ENCODE results near the gene ADRB2.
"Not testable (repeated sequence)": the region's sequence is repeated elsewhere in the genome, so short reads cannot be mapped to it uniquely, and the experiment has no call there.

Gene ADRB2

DNA sequence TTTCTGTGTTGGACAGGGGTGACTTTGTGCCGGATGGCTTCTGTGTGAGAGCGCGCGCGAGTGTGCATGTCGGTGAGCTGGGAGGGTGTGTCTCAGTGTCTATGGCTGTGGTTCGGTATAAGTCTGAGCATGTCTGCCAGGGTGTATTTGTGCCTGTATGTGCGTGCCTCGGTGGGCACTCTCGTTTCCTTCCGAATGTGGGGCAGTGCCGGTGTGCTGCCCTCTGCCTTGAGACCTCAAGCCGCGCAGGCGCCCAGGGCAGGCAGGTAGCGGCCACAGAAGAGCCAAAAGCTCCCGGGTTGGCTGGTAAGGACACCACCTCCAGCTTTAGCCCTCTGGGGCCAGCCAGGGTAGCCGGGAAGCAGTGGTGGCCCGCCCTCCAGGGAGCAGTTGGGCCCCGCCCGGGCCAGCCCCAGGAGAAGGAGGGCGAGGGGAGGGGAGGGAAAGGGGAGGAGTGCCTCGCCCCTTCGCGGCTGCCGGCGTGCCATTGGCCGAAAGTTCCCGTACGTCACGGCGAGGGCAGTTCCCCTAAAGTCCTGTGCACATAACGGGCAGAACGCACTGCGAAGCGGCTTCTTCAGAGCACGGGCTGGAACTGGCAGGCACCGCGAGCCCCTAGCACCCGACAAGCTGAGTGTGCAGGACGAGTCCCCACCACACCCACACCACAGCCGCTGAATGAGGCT lies at the start of gene ADRB2:
TSS of gene ADRB2 (plus strand) at position 559 of the 686 bp plus-strand sequence. CDS start 221 bp downstream, outside the sequence.
- DNase-seq: peak; percentile 74 to 90

DNA sequence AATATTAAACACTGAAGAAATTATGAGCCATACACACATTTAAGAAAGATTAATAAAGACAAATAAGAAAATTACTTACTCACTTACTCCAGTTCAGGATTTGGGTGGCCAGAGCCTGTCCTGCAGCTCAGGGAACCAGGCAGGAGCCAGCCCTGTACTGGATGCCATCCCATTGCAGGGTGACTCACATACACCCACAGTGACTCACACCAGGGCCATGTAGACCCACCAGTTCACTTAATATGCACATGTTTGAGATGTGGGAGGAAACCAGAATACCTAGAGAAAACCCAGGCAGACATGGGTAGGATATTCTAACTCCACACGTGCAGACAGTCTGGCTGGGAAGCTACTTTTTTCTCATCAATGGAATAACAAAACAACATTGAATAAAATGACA lies 49.6 kb upstream of the ADRB2 start:
- DNase-seq: no peak

DNA sequence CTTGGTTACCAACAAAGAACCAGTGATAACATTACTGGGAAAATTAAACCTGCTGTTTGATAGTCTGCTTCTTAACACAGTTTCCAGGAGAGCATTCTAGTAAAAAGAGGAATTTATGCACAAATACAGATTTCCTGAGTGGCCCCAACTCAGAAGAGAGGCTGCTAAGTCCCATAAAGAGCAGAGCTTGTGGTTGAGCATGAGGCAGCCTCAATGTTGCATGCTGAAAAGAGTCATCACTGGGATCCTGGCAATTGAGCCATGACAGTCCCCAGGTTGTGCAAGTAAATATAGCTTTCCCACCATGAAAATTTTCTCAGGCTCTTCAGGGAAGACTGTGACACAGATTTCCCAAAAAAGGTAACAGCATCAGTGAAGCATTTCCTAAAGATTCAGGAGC lies 47.5 kb upstream of the ADRB2 start:
- no peak for DNase-seq

DNA sequence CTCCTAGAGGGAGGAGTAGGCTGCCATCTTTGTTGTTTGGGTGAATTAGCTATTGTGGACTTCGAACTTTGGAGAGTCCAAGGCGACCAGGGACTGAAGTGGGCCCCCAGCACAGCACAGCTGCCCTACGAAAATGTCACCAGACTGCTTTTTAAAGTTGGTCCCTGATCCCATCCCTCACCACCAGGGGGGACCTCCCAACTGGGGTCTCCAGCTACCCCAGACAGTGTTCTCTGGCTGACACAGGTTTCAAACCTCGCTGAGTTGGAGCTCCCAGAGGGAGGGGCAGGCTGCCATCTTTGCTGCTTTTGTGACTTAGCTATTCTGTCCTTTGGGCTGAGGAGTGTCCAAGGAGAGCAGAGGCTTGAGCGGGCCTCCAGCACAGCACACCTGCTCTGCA lies 45.7 kb upstream of the ADRB2 start:
- no peak for DNase-seq

DNA sequence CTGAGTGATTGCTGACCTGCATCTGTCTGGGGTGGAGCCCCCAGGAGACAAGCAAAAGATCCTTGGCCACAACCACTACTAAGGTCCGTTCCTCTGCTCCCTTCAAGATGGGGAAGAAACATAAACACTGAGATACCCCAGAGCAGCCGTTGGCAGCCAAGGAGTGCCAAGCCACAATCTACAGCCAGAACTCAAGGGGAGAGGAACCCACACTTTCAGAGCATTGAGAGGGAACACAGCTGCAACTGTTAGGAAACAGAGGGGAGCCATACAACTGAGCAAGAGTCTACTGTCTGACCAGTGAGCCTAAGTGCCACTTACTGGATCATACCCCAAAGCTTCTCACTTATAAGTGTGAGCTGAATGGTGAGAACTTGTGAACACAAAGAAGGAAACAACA lies 44.6 kb upstream of the ADRB2 start:
- no peak for DNase-seq

DNA sequence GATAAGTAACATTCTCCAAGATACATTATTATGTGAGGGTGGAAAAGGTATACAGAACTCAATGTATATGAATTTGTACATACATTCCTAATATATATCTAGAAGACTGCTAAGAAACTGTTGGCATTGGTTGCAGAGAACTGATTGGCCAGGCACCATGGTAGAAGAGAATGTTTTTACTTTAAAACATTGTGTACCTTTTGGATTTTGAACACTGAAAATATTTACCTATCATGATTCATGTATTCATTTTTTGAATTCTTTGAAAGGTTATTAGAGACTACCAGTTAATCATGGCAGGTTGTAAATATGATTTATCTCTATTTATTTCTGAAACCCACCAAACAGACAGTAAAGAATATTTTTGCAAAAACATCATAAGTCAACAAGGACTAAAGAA lies 41.2 kb upstream of the ADRB2 start:
- no peak for DNase-seq

DNA sequence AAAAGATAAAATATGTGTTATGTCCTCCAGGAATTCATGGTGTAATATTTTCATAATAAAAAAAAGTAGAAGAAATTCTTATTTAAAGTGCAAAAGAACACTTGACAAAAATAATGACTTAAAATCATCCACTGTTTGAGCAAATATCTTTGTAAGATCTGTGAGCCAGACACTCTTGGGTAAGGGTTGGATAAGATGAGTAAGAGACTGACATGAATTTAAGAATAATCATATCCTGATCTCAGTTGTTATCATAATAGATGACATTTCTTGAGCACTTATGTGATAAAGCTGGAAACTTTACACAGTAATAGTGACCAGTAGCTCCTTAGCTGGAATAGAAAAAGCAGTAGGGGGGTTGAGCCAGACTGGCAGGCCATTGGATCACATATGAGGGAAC lies 40.0 kb upstream of the ADRB2 start:
- DNase-seq: no peak

DNA sequence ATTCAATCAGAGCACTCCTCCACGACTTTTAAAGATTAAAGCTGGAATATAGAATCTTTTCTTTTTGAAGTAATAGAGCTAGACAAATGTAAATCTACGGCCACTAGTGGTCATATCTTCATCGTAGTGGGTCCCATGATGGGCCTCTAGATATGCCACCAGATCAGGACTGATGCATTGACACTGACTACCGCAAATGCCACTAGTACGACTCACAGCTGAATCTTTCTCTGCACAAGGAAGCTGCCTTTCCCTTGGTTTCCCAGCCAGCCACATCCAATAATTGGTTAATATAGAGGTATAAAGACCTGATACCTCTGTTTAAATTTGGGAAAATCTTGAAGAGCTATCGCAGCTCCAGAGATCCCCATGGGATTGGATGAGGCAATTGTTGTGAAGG lies 37.8 kb upstream of the ADRB2 start:
- no peak for DNase-seq

DNA sequence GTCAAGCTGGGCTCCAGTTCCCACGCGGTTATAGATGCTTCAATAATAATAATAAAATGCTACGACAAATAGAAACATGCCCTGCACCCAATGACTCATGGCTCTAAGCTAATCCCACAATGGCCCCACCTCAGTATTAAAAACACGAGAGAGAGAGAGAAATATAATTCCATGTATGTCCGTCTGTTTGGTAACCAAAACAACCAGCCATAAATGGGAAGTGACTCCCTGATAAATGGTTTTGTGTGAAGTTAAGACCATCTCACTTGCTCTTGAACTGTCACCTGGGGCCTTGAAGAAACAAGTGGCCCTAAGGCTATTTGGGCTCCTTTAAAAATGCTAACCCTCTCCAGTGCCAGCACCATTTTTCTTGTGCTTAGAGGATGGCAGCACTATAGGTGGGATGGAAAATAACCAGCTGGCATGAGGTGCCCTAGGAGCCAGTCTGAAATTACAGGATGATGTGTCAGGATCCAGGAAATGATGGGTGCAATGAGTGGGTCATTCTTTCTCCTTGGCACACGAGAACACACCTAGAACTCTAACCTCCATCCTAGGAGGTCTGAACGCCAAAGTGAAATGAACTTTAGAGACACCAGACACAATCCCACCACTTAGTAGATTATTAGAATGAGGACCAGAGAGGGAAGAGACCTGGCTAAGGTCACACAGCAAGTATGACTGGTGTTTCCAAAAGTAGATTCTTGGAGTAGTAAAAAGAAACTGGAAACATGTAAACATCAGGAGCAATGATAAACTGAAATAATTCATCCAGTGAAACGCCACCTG lies 35.7 kb upstream of the ADRB2 start:
- DNase-seq: no peak

DNA sequence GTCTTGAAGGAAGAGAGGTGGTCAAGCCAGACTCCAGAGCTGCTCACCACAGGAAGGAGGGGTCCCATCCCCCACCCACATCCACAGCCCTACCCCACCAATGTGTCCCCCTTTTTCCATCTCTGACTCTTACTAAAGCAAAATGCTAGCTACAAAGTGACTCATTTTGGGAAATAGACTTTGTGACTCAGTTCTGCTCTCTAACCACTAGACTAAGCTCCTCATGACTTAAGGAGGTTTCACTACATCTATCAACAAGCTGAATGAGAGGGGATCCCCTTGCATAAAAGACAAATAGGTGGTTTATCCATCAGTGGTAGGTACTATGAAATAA lies 35.1 kb upstream of the ADRB2 start:
- no peak for DNase-seq

DNA sequence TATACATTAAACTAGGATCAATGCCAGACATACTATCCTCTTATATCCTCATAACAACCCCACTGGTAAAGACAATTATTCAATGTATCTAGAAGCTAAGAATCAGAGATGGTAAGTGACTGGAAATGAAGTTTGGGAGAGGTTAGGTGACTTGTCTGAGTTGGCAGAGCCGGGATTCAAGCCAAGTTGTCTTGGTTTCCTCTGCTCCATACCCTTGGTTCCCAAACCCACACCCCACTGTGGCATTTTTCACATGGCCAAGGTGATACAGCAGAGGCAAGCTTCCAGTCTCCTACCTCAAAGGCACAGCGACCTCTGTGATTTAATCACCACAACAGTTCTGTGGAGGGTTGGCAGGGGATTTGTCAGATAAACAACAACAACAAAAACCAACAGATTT lies 34.7 kb upstream of the ADRB2 start:
- DNase-seq: no peak

DNA sequence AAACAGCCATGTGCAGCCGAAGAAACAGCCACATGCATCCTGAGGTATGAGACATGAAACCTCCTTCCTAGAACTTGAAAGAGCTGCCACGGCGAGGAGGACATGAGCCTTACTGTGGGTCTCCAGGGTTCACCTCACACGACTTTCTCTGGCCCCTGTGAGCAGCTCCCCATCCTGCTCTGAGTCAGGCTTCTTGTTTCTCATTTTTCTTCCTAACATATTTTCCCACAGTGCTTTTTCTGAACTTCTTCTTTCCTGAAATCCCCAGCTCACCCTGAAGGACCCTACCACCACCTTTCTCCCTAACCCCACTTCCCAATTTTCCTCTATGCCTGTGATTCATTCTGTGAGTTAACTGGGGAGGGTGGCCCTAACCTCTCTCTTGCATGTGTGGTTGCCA lies 33.7 kb upstream of the ADRB2 start:
- DNase-seq: no peak

DNA sequence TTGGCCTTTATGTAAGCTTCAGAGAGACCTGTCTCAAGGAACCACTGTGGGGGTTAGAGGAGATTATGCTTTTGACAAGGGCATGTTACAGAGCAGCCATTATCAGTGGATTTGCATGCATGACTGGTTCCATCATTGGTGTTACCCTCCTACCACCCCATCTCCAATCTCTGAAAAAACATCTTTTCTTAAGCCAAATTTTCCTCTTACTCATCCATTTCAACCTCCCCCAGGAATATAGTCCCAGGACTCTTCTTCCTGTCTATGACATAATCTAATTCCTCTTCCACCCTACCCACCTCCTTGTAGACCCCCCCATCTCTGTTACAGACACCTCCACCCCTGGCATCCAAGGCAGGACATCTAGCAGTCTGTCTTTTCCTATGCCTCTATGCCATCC lies 33.1 kb upstream of the ADRB2 start:
- no peak for DNase-seq

DNA sequence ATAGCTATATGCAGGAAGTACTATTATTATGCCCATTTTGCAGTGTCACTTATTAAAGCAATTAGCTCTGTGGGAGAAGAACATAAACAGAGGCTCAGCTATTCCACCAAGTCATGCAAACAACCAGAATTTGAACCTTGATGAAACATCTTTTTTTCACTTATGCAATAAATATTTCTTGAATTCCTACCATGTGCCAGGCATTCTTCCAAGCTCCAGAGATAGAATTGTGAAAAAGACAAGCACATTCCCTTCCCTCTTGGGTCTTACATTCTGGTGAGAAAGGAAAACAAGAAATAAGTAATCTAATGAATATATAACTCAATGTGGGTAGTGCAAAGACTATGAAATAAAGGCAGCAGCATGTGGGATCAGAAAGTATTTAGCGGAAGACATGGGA lies 32.1 kb upstream of the ADRB2 start:
- no peak for DNase-seq

DNA sequence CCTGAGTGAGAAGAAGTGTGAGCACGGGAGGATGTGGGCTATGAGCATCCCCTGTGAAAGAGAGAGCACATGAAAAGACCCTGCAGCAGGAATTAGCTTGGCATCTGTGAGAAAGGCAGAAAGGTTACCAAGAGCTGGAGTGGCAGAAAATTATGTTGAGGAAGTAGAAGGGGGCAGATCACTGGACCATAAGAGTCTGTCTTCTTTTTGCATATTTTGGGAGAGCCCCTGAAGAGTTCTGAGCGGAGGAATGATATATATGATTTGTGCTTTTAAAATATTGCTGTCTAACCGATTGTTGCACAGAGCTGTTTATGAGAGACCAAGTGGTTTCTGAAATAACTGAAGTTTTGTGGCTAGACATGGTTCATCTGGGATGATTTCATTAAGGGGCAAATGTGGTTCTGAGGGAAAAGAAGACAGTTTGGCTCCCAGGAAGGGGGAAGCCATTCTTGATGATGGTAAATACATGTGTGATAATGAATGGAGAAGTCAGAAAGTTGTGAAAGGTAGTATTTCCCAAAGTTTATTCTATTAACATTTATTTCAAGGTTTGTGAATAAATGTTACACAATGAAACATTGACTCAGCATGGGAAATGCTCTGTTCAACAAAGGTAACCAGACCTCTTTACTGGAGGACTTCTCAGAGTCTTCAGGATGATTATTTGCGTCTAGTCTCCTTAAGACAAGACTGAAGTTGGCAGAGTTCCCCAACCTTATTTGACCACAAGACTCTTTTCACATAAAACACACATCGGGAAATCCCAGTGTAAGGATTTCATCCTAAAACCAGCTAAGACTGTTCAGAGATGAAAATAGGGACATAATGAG lies 31.5 kb upstream of the ADRB2 start:
- no peak for DNase-seq

DNA sequence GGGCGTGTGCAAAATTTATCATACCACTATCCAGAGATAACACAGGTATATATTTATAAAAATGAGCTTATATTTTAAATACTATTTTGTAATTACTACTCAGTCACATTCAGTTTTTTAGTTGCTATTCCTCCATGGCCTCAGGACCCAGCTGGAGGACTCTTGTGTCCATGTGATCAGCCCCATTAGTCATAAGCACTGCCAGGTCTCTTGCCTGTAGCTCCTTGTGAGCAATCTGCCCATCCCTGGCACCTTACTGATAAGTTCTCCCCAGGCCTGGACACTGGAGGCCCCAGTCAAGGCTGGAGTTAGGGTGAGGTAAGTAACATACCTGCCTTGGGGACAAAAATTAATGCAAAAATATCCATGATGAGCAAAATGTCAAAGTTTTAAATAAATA lies 29.5 kb upstream of the ADRB2 start:
- no peak for DNase-seq

DNA sequence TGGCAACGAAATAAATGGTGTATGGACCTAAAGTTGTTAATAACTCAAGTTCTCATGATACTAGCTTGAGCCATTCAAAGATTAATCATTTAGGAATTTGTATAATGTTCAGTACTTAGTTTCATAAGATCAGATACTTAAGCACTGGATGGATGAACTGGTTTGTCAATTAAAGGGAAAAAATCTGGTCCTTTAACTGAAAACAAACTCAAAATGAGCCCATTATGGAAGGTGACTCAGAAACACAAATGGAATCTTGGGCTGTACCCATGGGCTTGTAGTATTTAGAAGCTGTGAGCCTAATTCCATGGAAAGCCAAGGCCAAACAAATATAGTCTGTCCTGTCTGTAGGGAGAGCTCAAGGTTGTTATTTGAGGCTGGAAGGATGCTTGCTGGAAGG lies 27.6 kb upstream of the ADRB2 start:
- no peak for DNase-seq

DNA sequence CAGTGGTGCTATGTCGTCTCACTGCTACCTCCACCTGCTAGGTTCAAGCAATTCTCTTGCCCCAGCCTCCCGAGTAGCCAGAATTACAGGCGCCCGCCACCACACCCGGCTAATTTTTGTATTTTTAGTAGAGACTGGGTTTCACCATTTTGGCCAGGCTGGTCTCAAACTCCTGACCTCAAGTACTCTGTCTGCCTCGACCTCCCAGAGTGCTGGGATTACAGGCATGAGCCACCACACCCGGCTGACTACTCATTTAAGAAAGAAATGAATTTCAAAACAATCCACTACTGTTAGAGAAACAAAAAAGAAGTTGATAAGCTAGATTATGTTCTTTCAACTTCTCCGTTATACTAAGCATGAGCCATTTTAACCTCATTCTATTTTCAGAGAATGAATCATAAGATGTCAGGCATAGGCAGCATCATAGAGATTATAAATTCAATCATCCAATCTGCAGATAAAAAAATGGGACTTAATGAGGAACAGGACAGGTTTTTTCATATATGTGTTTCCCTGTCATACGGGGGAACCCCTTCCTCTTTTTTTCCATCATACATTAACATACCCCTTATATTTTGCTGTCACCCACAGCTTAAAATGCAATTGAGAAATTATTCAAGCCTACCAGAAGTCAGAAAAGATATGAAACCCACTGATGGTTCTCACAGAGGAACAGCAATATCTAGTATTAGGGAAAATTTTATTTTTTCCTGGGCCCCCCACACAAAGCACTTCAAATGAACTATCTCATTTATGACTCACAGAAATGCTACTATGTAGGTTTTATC lies 26.5 kb upstream of the ADRB2 start:
- DNase-seq: no peak

DNA sequence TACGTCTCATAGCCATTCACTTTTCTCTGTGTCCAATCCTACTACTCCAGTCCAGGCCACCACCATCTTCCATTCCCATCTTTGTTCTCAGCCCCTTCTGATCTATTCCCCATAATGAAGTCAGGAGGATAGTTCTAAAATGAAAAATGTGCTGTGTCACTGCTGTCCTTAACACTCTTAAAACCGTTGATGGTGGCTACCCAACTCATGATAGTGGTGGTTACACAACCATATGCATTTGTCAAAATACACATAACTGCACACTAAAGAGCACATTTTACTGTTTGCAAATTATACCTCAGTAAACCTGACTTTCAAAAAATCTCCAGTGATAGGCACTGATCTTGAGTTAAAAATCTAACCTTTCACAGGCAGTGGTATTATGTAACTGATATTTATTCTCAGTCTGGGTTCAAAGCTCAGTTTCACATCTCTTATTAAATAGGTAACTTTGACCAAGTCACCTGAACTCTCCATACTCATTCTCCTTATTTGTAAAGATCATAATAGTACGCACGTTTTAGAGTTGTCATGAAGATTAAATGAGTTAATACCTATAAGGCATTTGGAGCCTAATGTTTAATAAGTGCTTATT lies 24.6 kb upstream of the ADRB2 start:
- DNase-seq: no peak

DNA sequence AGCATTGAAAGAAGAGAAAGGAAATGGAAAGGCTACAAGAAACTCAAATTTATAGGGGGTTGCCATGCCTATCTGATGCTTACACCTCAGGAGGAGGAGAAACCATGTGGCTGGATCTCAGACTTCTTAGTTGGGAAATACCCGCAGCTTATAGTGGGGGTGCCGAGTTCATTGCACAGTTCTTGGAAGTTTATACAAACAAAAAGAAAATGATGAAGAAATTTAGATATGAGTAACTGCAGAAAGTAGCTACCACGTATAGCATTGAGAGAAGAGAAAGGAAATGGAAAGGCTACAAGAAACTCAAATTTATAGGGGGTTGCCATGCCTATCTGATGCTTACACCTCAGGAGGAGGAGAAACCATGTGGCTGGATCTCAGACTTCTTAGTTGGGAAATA lies 23.0 kb upstream of the ADRB2 start:
- not testable (repeated sequence) for DNase-seq

DNA sequence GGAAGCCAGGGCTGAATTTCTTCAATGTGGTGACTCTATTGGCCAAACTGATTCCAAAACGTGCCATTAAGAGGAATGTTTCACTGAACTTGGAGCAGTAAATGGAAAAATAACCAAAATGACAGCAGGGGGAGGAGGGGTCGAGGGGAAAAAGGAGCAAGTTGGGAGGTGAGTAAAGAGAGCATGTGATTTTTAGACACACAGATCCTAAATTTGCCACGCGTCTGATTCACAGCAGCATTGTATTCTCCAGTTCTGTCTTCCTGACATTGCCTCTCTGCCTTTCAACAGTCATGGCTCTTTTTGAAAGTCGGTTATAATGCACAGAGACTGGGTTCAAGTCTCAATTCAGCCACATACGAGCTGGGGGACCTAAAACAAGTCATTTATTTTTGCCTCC lies 22.0 kb upstream of the ADRB2 start:
- no peak for DNase-seq

Measured in NCI-H446 (cell line).